B cell (primary cell): Measurements from ENCODE around the gene PLA2G5. TPM values are rescaled to one million over a fixed set of nuclear protein-coding genes. Genes with fewer than 3 reads are reported as not detected.

Experiments
- ATAC-seq: fragments of 200-7000 bp; cut with Tn5 transposase; one replicate; pipeline ENCODE4 v1.10.0; 2021; ENCODE audit warnings: low read depth, mild to moderate bottlenecking, moderate number of reproducible peaks, moderate library complexity
- CTCF ChIA-PET: fragments of 350-600 bp; sonication (Branson Sonifier 250); formaldehyde crosslinking; loops from one replicate; lab custom pipeline; 2021; ENCODE audit warnings: antibody characterized with exemption, inconsistent platforms; lab: Charles Lee
- POLR2A ChIA-PET: fragments of 350-600 bp; sonication (Branson Sonifier 250); formaldehyde crosslinking; loops from one replicate; lab custom pipeline; 2021; ENCODE audit warnings: antibody characterized with exemption; lab: Charles Lee
- DNase-seq: peaks from one replicate; pipeline ENCODE4 v3.0.0; 2013
- H2AFZ ChIP-seq: 2 replicates; pipeline ENCODE4 v1.6.1; 2012; ENCODE audit warnings: mild to moderate bottlenecking, low read depth, low read length; ENCODE audit not compliant: insufficient read depth, poor library complexity, severe bottlenecking
- H3K27ac ChIP-seq, 2 donors: 1 replicate in 1 of 2; 2 replicates in 1 of 2; pipeline ENCODE4 v1.5.1; 2012 to 2013; ENCODE audit warnings: low read length in 2 of 2, mild to moderate bottlenecking in 2 of 2, moderate library complexity in 1 of 2
- H3K27me3 ChIP-seq, 4 experiments: fragments of 200-600 bp in 1 of 4; sonication (generic) in 1 of 4; replicated peaks in 1 of 4; 1 replicate in 2 of 4; 2 replicates in 2 of 4; pipeline versions ENCODE4 v1.6.1 to v1.7.0; 2013 to 2016; ENCODE audit warnings: low read length in 3 of 4, mild to moderate bottlenecking in 2 of 4, mixed read lengths in 1 of 4, moderate library complexity in 1 of 4; ENCODE audit not compliant: insufficient read depth in 4 of 4, control insufficient read depth in 3 of 4; ENCODE audit errors: control extremely low read depth in 1 of 4
- H3K36me3 ChIP-seq, 2 experiments: replicated peaks in 1 of 2; 1 replicate in 1 of 2; 2 replicates in 1 of 2; pipeline versions ENCODE4 v1.6.1 to v1.7.1; 2013; ENCODE audit warnings: low read length in 1 of 2; ENCODE audit not compliant: insufficient read depth in 2 of 2, control insufficient read depth in 1 of 2; ENCODE audit errors: control extremely low read depth in 1 of 2, extremely low read depth in 1 of 2
- H3K4me1 ChIP-seq, 2 donors: fragments of 200-600 bp in 1 of 2; sonication (generic) in 1 of 2; 1 replicate in 1 of 2; 2 replicates in 1 of 2; pipeline versions ENCODE4 v1.5.1 to v1.6.1; 2013 to 2017; ENCODE audit warnings: low read length in 2 of 2; ENCODE audit not compliant: control insufficient read depth in 2 of 2, insufficient read depth in 2 of 2
- H3K4me2 ChIP-seq: replicated peaks from 2 replicates; pipeline ENCODE3; 2012; ENCODE audit warnings: mild to moderate bottlenecking, low read depth, low read length; ENCODE audit not compliant: poor library complexity, severe bottlenecking
- H3K4me3 ChIP-seq, 5 experiments: fragments of 200-600 bp in 1 of 5; sonication (generic) in 1 of 5; 1 replicate in 3 of 5; 2 replicates in 2 of 5; pipeline versions ENCODE4 v1.5.1 to v1.7.0; 2011 to 2016; ENCODE audit warnings: low read length in 4 of 5, mild to moderate bottlenecking in 4 of 5, low read depth in 2 of 5, control low read depth in 1 of 5, moderate library complexity in 1 of 5; ENCODE audit not compliant: insufficient read depth in 1 of 5; ENCODE audit errors: control extremely low read depth in 1 of 5, extremely low read depth in 1 of 5
- H3K79me2 ChIP-seq: fragments of 200-600 bp; sonication (generic); one replicate; pipeline ENCODE4 v1.6.0; 2016; ENCODE audit warnings: low read length; ENCODE audit not compliant: control insufficient read depth, insufficient read depth
- H3K9ac ChIP-seq: fragments of 200-600 bp; sonication (generic); 2 replicates; pipeline ENCODE4 v1.6.1; 2017; ENCODE audit warnings: mild to moderate bottlenecking, low read length, moderate library complexity
- H3K9me3 ChIP-seq, 3 donors: one replicate each; pipeline versions ENCODE4 v1.6.1 to v1.7.1; 2013; ENCODE audit warnings: low read length in 2 of 3; ENCODE audit not compliant: control insufficient read depth in 2 of 3, insufficient read depth in 1 of 3; ENCODE audit errors: control extremely low read depth in 1 of 3
- H4K20me1 ChIP-seq: 2 replicates; pipeline ENCODE4 v1.6.0; 2012; ENCODE audit warnings: mild to moderate bottlenecking, low read length; ENCODE audit not compliant: insufficient read depth, control insufficient read depth, poor library complexity, severe bottlenecking
- H3K27ac Mint-ChIP-seq: one replicate; pipeline ENCODE4 v1.8.0; 2021; ENCODE audit warnings: mixed read lengths
- H3K27me3 Mint-ChIP-seq: one replicate; pipeline ENCODE4 v1.8.0; 2021; ENCODE audit warnings: mixed read lengths
- H3K4me1 Mint-ChIP-seq: one replicate; pipeline ENCODE4 v1.8.0; 2021; ENCODE audit warnings: mixed read lengths
- H3K4me3 Mint-ChIP-seq: one replicate; pipeline ENCODE4 v1.8.0; 2021; ENCODE audit warnings: mixed read lengths
- H3K9me3 Mint-ChIP-seq: one replicate; pipeline ENCODE4 v1.8.0; 2022; ENCODE audit warnings: mixed read lengths; ENCODE audit not compliant: insufficient read depth
- EZH2 ChIP-seq: IDR thresholded peaks from 2 replicates; pipeline ENCODE4 v1.6.1; 2012; ENCODE audit warnings: borderline replicate concordance, low read depth, mild to moderate bottlenecking, moderate library complexity, low read length; ENCODE audit not compliant: insufficient read depth, poor library complexity, severe bottlenecking
- WGBS: methylation state at CpG from one replicate; pipeline ENCODE4 v1.1.5; 2013; ENCODE audit warnings: missing lambda C conversion rate; ENCODE audit not compliant: insufficient coverage; 5-methylcytosine and 5-hydroxymethylcytosine counted together
- intact Hi-C: fragments of 100-400 bp; cut with micrococcal nuclease; formaldehyde crosslinking; loops from one replicate; pipeline ENCODE4 v1.10.0; 2022
- polyA plus RNA-seq: library from polyadenylated mRNA; depleted of rRNA; stranded (reverse); fragments of >200 nt; gene quantifications from 2 replicates; pipeline ENCODE4 v1.2.3, GENCODE V29; 2012
- total RNA-seq, 2 donors: library from RNA; stranded (reverse); fragments of 120-200 nt in 1 of 2; gene quantifications; 1 replicate in 1 of 2; 2 replicates in 1 of 2; pipeline versions ENCODE4 v1.2.3 to v1.2.4, GENCODE V29; 2013 to 2022
- TF ChIP-seq, protein P1 (sequence below): fragments of 200-600 bp; IDR thresholded peaks from one replicate; pipeline ENCODE4 v1.8.0; 2022; ENCODE audit warnings: antibody characterized with exemption, mild to moderate bottlenecking

The PLA2G5 gene
- total and polyA plus RNA-seq, 2 donors (not counting 1 experiment from before 2014, with no cell fraction given), result not detected

DNA sequence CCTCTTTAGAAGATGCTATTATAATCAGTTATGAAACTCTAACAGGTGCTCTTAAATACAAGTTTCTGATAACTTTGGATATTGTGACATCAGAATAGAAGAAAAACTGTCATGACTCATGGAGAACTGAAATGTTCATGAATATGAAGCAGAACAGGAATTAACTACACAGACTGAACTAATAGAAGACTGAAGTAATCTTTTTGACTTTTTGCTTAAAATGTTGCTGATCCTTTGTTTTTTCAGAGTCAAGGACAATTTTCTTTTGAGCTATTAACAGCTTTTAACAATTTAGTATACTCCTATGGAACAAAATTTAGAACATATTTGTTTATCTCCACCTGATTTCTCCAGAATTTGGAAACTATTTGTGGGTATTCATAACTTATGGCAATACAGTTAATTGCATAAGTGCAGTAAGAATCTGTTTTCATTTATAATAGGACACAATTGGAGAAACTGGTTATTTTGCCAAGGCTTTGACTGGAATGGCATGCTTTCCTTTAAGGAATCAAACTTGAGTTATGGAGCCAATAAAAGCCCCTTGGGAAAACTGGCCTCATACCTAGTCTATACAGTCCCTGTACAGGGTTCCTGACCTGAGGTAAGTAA is 18.7 kb upstream of the PLA2G5 start:
- no peak for ATAC-seq
- Histone ChIP-seq H3K27ac (no peak overlapping the region), H3K27me3 (no peaks in the 10 kb centered on the region), H3K79me2 (no peaks in the 10 kb centered on the region), H3K4me3 (no peak overlapping the region), H3K4me1 (no peaks in the 10 kb centered on the region), H3K36me3 (no peaks in the 10 kb centered on the region), H3K9ac (no peak overlapping the region), H3K4me2 (no peak overlapping the region), H4K20me1 (no peaks in the 10 kb centered on the region), H3K9me3 (peaks cover 3 to 19% (median 8%) of the 10 kb centered on the region in 3 donors), H2AFZ (no peak overlapping the region)
- Mint-ChIP-seq H3K4me1 (no peaks in the 10 kb centered on the region), H3K9me3 (peaks cover 23% of the 10 kb centered on the region), H3K27me3 (no peaks in the 10 kb centered on the region), H3K4me3 (no peak overlapping the region), H3K27ac (no peak overlapping the region)
- DNase-seq, result no peak
- CTCF ChIA-PET, result no interaction called here
- intact Hi-C loops, result no loop called here
- POLR2A ChIA-PET, result no interaction called here
- no peak for TF ChIP-seq EZH2
- TF ChIP-seq, protein P1, sequence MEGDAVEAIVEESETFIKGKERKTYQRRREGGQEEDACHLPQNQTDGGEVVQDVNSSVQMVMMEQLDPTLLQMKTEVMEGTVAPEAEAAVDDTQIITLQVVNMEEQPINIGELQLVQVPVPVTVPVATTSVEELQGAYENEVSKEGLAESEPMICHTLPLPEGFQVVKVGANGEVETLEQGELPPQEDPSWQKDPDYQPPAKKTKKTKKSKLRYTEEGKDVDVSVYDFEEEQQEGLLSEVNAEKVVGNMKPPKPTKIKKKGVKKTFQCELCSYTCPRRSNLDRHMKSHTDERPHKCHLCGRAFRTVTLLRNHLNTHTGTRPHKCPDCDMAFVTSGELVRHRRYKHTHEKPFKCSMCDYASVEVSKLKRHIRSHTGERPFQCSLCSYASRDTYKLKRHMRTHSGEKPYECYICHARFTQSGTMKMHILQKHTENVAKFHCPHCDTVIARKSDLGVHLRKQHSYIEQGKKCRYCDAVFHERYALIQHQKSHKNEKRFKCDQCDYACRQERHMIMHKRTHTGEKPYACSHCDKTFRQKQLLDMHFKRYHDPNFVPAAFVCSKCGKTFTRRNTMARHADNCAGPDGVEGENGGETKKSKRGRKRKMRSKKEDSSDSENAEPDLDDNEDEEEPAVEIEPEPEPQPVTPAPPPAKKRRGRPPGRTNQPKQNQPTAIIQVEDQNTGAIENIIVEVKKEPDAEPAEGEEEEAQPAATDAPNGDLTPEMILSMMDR, result no peak

DNA sequence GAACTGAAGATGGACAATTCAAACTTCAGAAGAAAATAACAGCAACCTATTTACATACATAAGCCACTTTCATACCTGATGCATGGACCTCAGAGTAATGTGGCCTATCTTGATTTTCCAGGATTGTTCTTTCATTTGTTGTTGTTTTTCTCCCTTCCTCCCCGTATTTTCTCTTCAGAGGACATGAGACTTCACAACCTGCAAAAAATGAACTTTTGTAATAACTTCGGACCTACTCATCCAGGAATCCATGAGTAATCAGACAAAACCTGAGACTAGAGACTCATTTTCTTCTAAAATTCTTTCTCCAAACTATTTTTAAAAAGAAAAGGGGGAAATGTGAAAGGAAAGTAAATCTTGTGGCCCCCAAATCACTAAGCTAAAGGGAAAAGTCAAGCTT is 17.6 kb upstream of the PLA2G5 start:
- no peak overlapping the region for H3K27ac ChIP-seq
- H3K9ac ChIP-seq, result no peak overlapping the region
- intact Hi-C loops, result no loop called here
- H3K4me1 ChIP-seq, result no peaks in the 10 kb centered on the region
- H3K4me1 Mint-ChIP-seq, result no peaks in the 10 kb centered on the region
- no peaks in the 10 kb centered on the region for H3K79me2 ChIP-seq
- WGBS, result 71% methylated on average over 1 of the region's 2 CpGs
- POLR2A ChIA-PET, result no interaction called here
- H3K9me3 Mint-ChIP-seq, result peaks cover 23% of the 10 kb centered on the region
- no peak overlapping the region for H3K27ac Mint-ChIP-seq
- H3K4me3 Mint-ChIP-seq, result no peak overlapping the region
- ATAC-seq (no peak), DNase-seq (no peak)
- CTCF ChIA-PET, result no interaction called here
- peaks cover 3 to 19% (median 8%) of the 10 kb centered on the region in 3 donors for H3K9me3 ChIP-seq
- H3K27me3 Mint-ChIP-seq, result no peaks in the 10 kb centered on the region
- no peaks in the 10 kb centered on the region for H3K36me3 ChIP-seq
- H2AFZ ChIP-seq, result no peak overlapping the region
- no peaks in the 10 kb centered on the region for H3K27me3 ChIP-seq
- H3K4me3 ChIP-seq, result no peak overlapping the region
- TF ChIP-seq EZH2, result no peak
- TF ChIP-seq, protein P1, result no peak
- no peak overlapping the region for H3K4me2 ChIP-seq
- no peaks in the 10 kb centered on the region for H4K20me1 ChIP-seq
